IPS-NIHi7 (cell line): ENCODE data around the gene ATP1A4.

Experiments used
- DNase-seq: peaks from one replicate; pipeline ENCODE4 v3.0.0; 2012; ENCODE audit warnings: mixed read lengths; ENCODE audit errors: extremely low spot score

Gene ATP1A4

DNA sequence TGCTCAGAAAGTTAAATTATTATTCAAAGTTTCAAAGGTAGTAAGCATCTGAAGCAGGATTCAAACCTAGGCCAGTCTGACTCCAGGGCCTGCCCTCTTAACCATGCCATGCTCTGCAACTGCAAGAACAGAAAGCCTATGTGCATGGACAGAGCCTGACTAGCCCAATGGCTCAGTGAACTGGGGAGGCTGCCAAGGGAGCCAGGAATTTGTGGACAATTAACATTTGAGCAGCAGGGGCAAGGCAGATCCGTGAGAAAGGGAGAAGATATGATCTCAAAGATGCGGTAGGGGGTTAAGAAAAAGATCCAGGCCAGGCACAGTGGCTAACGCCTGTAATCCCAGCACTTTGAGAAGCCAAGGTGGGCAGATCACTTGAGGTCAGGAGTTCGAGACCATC lies 6.5 kb upstream of the ATP1A4 start:
- DNase-seq: peak; percentile 32

DNA sequence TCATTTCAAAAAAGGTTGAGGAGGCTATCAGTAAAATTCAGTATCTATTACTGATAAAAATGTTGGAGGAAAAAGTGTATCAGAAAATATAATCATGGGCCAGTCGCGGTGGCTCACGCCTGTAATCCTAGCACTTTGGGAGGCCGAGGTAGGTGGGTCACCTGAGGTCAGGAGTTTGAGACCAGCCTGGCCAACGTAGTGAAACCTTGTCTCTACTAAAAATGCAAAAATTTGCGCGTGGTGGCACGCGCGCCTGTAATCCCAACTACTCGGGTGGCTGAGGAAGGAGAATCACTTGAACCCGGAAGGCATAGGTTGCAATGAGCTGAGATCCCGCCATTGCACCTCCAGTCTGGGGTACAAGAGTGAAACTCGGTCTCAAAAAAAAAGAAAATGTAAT lies 5.3 kb upstream of the ATP1A4 start:
- no peak for DNase-seq

DNA sequence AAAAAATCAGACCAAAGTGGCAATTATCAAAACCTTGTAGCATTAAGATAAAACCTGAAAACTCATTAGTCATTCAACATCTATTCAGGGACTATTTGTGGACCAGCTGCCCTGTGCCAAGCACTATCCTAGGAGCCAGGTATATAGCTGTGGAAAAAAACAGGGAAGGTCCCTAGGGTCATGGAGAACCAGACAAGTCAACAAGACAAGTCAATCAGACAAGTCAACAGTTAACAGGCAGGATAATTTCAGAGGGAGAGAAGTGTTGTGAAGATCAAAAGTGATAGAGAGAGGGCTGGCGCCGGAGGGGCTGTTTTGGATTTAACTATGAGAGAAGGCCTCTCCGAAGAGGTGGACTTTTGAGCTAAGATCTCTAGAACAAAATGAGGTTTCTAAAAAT lies 3.3 kb upstream of the ATP1A4 start:
- DNase-seq: no peak

DNA sequence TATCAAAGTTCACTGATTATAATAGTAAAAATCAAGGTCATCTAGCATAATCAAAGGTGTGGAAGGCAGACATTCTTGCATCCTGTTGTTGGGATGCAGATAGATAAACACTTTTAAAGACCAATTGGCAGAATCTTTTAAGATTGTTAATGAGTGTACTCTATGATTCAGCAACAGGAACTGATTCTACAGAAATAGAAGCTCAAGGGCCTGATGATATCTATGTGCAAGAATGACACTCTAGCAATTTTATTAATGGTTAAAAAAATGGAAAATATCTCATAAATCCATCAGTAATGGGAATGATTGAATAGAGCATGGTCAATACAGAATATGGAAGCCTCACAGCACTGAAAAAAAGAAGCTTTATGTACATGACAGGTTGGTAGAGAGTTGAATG lies 2.2 kb upstream of the ATP1A4 start:
- DNase-seq: no peak

DNA sequence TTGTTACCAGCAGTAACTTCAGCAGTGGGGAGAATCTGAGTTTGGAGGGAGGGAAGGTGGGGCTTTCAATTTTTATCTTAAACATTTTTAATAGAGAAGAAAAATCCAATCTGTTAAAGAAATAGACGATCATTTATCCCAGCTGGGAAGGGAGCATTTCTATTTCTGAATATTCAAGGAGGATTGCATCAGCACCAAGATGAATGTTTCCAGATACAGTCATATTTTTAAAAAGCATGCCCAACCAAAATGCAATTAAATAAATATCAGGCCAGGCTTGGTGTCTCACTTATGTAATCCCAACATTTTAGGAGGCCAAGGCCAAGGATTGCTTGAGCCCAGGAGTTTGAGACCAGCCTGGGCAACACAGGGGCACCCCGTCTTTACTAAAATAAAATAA lies 1.7 kb upstream of the ATP1A4 start:
- no peak for DNase-seq

DNA sequence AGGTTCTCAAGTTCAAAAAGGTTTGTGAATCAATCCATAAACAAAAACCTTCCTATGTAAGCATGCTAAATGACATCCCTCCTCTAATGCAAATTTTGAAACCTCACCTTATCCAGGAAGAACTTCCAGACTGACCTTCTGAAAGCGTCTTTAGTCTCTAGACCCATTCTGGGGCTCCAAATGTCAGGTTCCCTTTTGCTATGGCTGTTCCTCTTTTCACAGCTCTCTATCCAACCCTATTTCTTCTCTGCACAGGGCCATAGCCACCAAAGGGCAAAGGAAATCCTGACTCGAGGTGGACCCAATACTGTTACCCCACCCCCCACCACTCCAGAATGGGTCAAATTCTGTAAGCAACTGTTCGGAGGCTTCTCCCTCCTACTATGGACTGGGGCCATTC lies 3.4 kb downstream of the ATP1A4 start:
- DNase-seq: no peak

DNA sequence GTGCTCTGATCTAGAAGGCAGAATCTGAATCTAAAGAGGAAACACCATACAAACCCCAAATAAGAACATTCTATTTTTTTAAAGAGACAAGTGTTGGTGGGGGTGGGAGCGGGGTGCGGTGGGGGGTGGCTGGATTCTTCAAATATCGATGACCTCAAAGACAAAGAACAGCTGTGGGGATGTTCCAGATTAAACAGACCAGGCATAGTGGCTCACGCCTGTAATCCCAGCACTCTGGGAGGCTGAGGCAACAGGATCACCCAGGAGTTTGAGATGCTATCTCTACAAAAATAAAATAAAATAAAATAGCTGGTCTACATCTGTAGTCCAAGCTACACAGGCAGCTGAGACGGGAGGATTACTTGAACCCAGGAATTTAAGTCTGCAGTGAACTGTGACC lies 5.0 kb downstream of the ATP1A4 start:
- no peak for DNase-seq

DNA sequence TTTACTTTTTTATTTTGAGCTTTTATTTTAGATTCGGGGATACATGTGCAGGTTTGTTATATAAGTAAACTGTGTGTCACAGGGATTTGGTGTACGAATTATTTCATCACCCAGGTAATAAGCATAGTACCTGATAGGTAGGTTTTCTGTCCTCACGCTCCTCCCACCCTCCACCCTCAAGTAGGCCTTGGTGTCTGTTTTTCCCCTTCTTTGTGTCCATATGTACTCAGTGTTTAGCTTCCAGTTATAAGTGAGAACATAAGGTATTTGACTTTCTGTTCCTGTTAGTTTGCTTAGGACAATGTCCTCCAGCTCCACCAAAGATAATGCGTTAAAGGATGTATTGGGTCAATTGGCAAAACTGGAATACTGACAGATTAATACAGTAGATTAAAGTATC lies 5.8 kb downstream of the ATP1A4 start:
- no peak for DNase-seq

DNA sequence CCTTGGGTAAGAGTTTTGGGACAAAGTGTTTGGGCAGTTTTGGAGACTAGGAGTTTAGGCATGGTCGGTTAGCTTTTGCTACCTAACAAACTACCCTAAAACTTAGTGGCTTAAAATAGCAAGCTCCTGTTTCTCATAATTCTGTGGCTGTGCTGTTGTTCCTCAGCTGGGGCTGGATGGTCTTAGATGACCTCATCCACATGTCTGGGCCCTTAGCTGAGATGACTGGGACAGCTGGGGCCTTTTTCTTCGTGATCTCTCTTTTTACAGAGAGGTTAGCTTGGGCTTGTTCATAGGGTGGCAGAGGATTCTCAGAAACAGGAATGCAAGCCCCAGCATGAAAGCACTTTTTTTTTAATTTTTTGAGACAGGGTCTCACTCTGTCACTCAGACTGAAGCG lies 6.6 kb downstream of the ATP1A4 start:
- DNase-seq: no peak

DNA sequence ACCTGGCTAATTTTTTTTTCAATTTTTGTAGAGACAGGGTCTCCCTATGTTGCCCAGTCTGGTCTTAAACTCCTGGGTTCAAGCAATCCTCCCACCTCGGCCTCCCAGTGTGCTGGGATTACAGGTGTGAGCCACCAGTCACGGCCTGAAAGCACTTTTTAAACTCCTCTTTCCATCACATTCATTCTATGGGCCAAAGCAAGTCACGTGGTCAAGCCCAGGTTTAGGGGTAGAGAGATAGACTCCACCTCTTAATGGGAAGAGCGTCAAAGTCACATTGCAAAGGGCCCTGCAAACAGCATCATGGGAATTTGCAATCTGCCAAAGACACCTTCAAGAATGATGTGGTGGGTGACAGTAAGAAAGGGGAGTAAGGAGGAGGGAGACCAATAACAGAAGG lies 7.1 kb downstream of the ATP1A4 start:
- DNase-seq: no peak

DNA sequence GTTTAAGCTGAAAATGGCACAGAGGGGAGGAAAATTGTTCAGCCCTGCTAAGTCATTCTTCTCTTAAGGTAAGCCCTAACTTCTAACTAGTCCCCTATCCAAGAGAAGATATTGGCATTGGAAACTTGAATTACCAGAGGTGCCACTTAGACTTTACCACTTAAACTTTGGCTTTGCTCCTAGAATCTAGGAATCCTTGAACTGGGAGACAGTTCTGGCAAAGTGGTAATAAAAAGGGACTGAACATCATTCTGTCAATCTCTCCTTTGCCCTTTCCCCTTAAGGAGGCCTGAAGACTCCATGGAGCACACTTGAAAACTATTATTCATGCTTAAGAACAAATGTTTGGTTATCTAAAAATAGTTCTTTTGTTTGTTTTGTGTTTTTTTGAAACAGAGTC lies 8.4 kb downstream of the ATP1A4 start:
- no peak for DNase-seq

DNA sequence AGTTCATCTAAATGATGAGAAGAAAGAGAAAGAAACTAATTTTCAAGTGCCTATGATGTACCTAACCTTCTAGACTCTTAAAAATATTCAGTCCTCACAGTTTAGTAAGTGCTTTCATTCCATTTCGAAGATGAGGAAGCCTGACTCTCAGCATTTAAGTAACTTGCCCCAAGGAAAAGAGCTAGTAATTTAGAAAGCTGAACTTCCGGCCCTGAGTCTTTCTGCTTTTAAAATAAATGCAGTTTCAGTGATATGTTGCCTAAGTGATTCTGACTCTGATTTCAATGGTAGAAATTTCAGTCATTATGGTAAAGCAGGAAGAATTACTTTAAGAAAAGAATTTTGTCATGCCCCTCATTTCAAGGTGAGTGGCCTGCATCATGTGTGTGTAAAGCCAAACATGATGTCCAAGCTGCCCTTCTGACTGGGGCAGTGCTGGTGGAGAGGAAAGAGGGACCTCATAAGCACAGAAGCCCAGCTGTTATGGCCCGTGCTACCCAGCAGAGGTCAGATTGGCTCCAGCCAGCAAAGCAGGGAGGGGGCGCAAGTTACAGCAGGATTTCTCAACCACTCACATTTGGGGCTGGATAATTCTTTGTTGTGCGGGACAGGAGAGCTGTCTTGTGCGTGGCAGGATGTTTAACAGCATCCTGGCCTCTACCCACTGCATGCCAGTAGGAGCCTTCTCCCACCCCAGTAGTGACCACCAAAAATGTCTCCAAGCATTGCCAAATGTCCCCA lies 10.7 kb downstream of the ATP1A4 start:
- peak; percentile 85 for DNase-seq

DNA sequence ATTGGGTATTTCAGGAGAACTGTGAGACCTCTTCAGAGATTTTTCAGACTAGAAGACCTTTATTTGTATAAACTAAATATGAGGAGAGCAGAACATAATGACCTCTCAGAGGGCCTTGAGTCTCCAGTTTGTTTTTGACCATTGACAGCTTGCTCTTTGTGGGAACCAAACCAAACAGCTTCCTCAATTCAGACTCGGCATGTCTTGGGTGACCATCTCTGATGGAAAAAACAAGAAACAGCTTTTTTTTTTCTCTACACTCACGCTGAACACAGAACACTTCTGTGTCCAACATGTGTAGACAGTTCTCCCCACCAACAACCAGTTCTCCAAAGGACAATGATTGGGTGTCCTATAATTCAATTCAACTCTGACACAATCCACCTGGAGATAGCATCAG lies 11.5 kb downstream of the ATP1A4 start:
- no peak for DNase-seq

DNA sequence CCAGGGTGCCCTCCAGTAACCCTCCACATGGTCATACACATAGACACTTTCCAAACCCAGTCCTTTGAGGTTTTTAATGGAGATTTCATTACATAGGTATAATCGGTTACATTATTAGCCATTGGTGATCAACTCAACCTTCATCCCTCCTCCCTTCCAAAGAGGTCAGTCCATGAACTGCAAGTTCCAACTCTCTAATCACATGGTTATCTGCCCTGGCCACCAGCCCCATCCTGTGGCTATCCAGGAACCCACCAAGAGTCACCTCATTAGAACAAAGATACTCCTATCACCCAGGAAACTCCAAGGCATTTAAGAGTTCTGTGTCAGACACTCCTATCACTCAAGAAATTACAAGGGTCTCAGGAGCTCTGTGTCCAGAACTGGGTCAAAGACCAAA lies 12.2 kb downstream of the ATP1A4 start:
- DNase-seq: no peak

DNA sequence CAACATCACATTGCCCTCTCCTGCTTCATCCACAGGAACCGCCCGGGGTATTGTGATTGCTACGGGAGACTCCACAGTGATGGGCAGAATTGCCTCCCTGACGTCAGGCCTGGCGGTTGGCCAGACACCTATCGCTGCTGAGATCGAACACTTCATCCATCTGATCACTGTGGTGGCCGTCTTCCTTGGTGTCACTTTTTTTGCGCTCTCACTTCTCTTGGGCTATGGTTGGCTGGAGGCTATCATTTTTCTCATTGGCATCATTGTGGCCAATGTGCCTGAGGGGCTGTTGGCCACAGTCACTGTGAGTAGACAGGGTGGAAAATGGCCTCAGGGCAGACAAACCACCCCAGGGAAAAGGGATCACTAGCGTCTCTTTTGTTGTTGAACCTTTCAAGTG lies 12.7 kb downstream of the ATP1A4 start:
- DNase-seq: no peak

DNA sequence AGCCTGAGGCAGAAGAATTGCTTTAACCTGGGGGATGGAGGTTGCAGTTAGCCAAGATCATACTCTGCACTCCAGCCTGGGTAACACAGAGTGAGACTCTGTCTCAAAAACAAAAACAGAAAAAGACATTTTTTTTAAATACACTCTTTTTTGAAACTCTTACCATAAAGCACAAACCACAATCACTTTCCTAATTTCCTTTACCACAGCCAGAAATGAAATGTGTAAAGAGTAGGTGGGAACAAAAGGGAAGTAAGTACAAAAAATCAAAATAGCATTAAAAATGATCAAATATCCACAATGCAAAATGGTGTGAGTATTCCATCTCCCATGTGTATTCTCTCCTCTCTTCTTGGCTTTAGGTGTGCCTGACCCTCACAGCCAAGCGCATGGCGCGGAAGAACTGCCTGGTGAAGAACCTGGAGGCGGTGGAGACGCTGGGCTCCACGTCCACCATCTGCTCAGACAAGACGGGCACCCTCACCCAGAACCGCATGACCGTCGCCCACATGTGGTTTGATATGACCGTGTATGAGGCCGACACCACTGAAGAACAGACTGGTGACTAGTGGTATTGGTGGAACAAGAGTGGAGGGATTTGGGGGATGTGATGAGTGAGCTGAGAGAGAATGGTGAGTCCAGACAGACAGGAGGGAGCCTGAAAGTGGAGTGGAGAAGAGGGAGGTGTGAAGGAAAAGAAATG lies 14.9 kb downstream of the ATP1A4 start:
- DNase-seq: no peak

DNA sequence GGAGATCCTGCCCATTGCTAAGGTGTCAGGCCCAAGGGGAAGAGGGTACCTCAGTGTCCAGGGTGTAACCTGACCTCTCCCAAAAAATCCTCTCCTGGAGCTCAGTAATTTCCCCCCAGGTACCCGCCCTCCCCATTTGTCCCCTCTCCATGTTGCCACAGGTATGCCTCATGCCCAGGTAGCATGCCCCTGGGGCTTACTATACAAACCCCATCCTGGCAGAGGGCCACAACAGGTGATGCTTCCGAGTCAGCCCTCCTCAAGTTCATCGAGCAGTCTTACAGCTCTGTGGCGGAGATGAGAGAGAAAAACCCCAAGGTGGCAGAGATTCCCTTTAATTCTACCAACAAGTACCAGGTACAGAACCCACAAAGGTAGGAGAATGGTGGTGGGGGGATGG lies 15.7 kb downstream of the ATP1A4 start:
- DNase-seq: no peak

DNA sequence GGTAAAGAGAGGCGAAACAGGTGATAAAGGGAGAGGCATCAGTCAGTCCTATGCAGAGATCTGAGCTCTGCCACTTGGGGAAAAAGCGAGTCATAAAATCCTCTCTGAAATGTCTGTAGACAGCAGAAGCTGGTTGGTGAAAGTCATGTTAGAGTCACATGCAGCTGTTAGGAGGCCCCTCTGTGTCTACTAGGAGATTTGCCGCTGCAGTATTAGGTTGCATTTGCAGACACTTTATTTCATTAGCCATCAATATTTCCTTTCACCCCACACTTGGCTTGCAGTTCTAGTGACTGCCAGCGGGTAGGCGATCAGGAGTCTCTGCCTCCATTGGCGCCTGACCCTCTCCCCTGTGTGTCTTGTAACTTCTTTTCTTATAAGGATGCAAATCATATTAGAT lies 16.2 kb downstream of the ATP1A4 start:
- no peak for DNase-seq

DNA sequence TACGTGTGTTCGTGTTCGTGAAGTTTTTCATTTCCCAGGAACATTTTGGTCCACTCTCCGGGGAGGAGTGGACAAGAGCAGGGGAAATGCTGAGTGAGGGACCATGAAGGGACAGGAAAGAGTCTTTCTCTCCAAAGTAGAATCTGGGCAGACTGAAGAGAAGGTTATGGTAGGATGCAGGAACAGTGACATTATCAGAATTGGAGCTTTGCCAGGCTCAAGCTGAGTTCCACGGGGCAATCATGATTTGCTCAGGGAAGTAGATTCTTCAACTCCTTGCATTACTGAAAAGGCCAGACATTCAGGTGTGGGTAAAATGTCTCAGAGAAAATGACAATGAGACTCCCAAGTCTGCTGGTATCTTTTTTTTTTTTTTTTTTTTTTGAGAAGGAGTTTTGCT lies 16.6 kb downstream of the ATP1A4 start:
- no peak for DNase-seq

DNA sequence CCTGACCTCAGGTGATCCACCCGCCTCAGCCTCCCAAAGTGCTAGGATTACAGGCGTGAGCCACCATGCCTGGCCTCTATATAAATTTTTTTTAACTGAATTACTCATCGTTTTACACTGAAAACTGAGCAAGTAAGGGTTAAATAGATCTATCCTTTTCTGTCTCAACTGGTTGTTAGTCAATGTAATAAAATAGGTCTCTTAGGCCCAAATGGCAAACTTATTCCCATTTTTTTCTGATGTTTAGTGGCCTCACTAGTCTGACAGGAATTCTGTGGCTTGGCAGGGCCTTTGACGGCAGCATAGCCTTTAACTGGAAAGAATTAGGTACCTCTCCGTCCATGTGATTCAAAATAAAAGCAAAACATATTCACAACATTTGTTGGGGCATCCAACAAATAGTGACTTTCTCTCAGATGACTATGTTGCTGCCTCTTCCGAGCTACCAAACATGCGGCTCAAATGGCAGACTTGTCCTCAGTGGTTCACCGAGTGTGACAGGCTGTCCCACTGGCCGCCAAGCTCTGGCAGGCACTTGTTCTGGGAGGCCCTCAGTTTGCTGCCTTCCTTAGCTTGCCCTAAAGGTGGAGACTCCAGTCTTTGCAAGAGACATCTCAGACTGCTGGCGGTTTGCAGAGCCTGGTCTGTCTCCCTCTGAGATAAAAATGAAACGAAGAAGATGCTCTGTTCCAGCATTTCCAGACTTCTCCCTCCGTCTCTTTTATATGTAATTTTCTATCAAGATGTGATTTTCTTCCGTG lies 17.4 kb downstream of the ATP1A4 start:
- DNase-seq: peak; percentile 76

DNA sequence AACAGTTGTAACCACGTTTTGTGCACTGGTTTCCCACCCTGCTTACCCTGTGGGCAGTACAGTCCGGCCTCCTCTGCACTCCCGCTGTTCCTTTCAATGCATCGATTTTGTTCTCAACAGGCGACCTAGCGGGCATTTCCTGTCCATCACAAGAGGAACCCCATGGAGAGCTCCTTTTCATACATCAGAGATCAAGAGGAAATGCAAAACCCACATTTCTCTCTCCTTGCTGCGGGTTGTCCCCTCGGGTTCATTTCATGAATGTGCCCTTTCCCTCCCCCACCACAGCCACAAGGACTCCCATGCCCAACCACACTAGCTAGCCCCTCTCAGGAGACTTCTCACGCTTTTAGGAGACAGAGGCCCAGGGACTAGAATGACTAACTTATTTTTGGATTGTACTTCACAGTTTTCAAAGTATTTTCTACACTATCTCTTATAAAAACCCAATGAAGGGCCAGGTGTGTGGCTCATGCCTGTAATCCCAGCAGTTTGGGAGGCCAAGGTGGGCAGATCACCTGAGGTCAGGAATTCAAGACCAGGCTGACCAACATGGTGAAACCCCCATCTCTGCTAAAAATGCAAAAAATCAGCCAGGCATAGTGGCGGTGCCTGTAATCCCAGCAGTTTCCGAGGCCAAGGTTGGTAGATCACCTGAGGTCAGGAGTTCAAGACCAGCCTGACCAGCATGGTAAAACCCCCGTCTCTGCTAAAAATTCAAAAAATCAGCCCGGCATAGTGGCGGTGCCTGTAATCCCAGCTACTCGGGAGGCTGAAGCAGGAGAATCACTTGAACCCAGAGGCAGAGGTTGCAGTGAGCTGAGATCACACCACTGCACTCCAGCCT lies 18.4 kb downstream of the ATP1A4 start:
- DNase-seq: peak; percentile 82

DNA sequence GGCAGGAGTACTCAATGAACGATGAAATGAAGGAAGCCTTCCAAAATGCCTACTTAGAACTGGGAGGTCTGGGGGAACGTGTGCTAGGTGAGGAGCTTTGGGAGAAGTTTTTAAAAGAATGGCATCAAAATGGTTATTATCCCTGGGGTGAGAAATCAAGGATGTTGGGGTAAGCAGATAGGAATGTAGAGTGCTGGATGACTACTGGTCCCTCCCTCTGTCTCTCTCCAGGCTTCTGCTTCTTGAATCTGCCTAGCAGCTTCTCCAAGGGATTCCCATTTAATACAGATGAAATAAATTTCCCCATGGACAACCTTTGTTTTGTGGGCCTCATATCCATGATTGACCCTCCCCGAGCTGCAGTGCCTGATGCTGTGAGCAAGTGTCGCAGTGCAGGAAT lies 20.0 kb downstream of the ATP1A4 start:
- DNase-seq: no peak
